LHCN-M2 (cell line): ENCODE data around the gene EZH2. TPM values are rescaled to one million over a fixed set of nuclear protein-coding genes. Genes with fewer than 3 reads are reported as not detected.
A peak's percentile ranks its signal among the peaks of the same experiment; 100 is the strongest.

Experiments used
- DNase-seq: peaks from one replicate; pipeline ENCODE4 v3.0.0-alpha.2; 2012; ENCODE audit warnings: low read depth
- total RNA-seq: library from RNA; depleted of rRNA; stranded (reverse); fragments of >200 nt; gene quantifications from 2 replicates; pipeline ENCODE4 v1.2.3, GENCODE V29; 2014; rRNA removed

Gene EZH2
- total RNA-seq, 1 experiment from 2014 or later = 52.9 TPM

DNA sequence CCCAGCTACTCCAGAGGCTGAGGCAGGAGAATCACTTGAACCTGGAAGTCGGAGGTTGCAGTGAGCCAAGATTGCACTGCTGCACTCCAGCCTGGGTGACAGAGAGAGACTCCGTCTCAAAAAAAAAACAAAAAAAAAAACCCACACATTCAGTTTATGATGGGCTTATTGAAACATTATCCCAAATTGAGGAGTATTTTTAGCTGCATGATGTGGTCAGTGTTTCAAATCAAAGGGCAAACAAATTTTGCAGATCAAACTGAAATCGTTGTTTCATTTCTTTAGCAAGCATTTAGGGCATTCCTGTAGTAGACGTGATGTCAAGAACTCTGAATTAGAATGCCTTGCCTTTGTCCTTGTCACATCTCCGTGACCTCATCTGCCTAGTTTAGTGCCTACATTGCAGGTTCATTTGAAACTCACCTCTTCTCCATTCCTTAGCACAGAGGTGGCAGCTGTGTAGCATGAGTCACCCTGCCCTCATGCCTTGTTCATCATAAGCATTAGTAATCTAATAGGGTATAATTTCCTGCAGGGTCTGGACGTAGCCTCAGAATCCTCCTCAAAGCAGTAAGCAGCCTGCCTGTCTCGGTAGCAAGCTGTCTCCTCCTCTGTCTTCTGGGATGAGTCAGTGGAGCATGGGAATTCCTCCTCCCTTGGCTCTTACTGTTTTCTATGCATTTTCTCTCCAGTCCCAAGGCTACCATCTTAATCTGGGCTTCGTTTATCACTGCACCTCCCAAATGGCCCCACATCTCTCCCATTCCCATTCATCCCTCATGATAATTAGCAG, 111.6 kb downstream of the EZH2 start:
- peak; percentile 98 for DNase-seq

DNA sequence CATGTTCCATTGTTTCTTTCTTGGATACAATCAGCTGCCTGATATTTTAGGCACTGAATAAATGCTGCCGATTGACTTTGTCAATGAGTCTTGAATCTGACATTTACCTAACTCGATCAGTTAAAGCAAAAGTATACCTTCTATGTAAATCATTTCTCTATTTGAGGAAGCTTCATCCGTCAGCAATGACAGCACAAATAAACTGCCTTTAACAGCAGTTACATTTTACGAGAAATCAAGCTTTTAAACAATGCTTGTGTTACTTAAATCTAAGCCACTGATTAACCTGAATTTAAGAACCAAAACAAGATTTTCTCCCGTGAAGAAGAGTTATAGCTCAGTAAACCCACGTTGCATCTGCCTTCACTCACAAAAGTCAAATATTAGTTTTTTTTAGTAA, 114.1 kb downstream of the EZH2 start:
- no peak for DNase-seq

DNA sequence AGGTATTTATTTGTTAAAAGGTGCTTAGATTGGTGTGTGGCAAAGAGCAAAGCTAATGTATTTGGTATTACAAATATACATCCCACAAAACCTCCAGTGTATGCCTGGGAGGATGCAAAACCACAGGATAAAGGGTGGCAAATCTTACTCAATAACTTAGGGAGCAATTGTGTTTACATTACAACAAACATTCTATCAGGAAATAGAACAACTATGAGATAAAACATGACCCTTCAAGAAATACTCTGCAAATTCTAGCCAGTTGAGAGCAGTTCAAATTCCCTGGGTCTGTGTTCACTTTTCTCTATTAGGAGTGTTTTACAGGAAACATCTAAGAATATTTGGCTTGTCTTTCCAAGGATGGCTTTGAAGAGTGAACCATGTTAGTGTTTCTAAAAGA, 120.5 kb downstream of the EZH2 start:
- no peak for DNase-seq

DNA sequence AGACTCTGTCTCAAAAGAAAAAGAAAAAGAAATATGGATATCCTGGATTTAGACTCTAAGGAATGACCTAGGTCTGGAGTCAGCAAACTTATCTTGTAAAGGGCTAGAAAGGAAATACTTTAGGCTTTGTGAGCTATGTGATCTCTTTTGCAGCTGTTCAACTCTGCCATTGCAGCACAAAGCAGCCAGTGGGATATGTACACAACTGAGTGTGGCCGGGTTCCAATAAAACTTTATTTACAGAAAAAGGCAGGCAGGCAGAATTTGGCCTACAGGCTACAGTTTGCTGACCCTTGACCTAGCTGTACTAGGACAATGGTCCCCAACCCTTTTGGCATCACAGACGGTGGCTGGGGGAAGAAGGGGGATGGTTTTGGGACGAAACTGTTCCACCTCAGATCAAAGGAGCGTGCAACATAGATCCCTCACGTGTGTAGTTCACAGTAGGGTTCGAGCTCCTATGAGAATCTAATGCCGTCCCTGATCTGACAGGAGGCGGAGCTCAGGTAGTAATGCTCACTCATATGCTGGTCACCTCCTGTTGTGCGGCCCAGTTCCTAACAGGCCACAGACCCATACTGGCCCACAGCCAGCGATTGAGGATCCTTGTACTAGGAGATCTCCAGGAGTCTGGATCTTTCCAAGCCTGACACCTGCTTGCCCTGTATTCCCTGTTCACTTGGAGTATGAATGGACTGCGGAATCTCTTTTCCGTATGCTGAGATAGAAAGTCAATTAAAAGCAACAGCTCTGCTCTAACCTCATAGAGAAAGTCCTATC, 122.4 kb downstream of the EZH2 start:
- peak; percentile 66 for DNase-seq

Other genes with a start within 250 kb of the EZH2 start
- 81.9 and 88.2 TPM in 2 replicates for gene CUL1, start 185.4 kb downstream of the EZH2 start, total RNA-seq
- gene PDIA4, start 144.2 kb upstream of the EZH2 start, total RNA-seq = 304 and 320 TPM in 2 replicates
- 6.3 TPM in 2 replicates for gene ZNF786, start 206.4 kb upstream of the EZH2 start, total RNA-seq
- gene ZNF425, start 242.0 kb upstream of the EZH2 start, total RNA-seq = 4.4 and 6.3 TPM in 2 replicates